Measurements from ENCODE around the gene ACAP3. TPM values are rescaled to one million over a fixed set of nuclear protein-coding genes. Genes with fewer than 3 reads are reported as not detected.

Gene ACAP3
- total and polyA plus RNA-seq, 2 donors (not counting 3 experiments of a cell fraction or from before 2014, with no cell fraction given), result 27.8 to 39.0 TPM

DNA sequence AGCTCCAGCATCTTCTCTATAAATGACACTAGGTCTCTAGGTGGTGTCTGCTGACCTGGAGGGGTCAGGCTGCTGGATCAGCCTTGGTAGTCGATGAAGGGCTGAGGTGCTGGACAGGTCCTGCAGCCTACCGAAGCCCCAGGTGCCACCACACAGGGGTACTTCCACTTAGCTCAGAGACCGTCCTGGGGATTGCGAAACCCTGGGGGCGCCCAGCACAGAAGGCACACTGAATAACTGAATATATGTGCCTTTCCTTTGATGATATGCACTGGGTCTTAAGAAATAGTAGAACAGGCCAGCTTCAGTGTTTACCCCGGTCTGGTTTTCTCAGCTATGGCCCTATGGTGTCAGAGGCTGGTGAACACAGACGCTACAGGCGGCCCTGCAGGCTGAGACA, 45.0 kb downstream of the ACAP3 start:
- no peak for FAIRE-seq
- Histone ChIP-seq H3K9me1 (replicated peaks; ENCODE audit: control insufficient read depth, extremely low read depth, insufficient read depth, low read length) (no peaks in the 10 kb centered on the region), H3K27me3 (ENCODE audit: control insufficient read depth in 2 of 2, insufficient read depth in 2 of 2, low read length in 2 of 2) (no peaks in the 10 kb centered on the region), H3K4me1 (ENCODE audit: control insufficient read depth, extremely low read depth, insufficient read depth, low read length) (peaks cover 24% of the 10 kb centered on the region), H3K79me2 (ENCODE audit: control insufficient read depth, insufficient read depth, low read length) (peaks cover 28% of the 10 kb centered on the region), H3K27ac (ENCODE audit: insufficient read depth, low read depth, low read length) (no peak overlapping the region), H2AFZ (ENCODE audit: low read depth, low read length) (no peak overlapping the region), H3K9me3 (replicated peaks; ENCODE audit: control insufficient read depth, insufficient read depth, low read length) (no peaks in the 10 kb centered on the region), H3K36me3 (ENCODE audit: control insufficient read depth in 2 of 2, extremely low read depth in 1 of 2, insufficient read depth in 2 of 2, low read length in 2 of 2) (peaks cover 9 to 37% of the 10 kb centered on the region in 2 experiments), H4K20me1 (replicated peaks; ENCODE audit: control insufficient read depth, extremely low read depth, insufficient read depth, low read length) (no peaks in the 10 kb centered on the region), H3K4me3 (replicated peaks in 1 of 3; ENCODE audit: insufficient read depth in 1 of 3, low read depth in 1 of 3, low read length in 3 of 3) (no peak overlapping the region), H3K9ac (replicated peaks; ENCODE audit: extremely low read depth, insufficient read depth, low read length) (no peak overlapping the region), H3K4me2 (ENCODE audit: insufficient read depth, low read length) (no peak overlapping the region)
- TF ChIP-seq POLR2AphosphoS5 (IDR thresholded peaks at IDR 0.05; ENCODE audit: insufficient read depth, low read depth, low read length) (no peak), MYC (IDR thresholded peaks at IDR 0.05; ENCODE audit: low read depth, low read length) (no peak), EZH2 (IDR thresholded peaks at IDR 0.05; ENCODE audit: borderline replicate concordance, low read depth, low read length, severe bottlenecking) (no peak), FOS (IDR thresholded peaks at IDR 0.05; ENCODE audit: borderline replicate concordance, insufficient read depth, low read length) (no peak)
- ChIA-PET POLR2A (no interaction called here), CTCF (interaction anchor here (4.6 kb wide), 1 partner anchor 141 kb away, joined by 25 read pairs; no protein-coding TSS in a partner anchor)
- BruUV-seq (replicated peaks), result no TSS peak
- dilution Hi-C loops (cut with MboI; ENCODE audit: extremely low pct_ligation_motif_present, low sequenced_read_pairs) (no loop called here), intact Hi-C loops (cut with micrococcal nuclease) (no loop called here)
- no peak for DNase-seq (ENCODE audit: low read depth, low spot score)

DNA sequence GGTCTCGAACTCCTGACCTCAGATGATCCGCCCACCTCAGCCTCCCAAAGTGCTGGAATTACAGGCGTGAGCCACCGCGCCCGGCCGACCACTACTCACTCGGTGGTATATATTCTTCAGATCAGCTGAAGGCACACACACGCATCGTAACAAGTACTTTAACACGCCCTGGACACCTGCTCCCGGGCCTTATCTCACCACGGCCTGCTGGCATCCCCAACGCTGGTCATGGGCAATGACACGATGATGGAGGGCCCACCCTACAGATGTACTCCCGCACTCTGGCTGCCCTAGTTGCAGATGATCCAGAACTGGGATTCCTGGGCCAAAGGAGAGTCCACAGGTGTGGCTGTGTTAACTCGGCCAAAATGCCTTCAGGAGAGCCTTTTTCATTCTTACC, 45.7 kb downstream of the ACAP3 start:
- H3K4me1 ChIP-seq (ENCODE audit: control insufficient read depth, extremely low read depth, insufficient read depth, low read length), result peaks cover 24% of the 10 kb centered on the region
- no peak overlapping the region for H3K27ac ChIP-seq (ENCODE audit: insufficient read depth, low read depth, low read length)
- dilution Hi-C loops (cut with MboI; ENCODE audit: extremely low pct_ligation_motif_present, low sequenced_read_pairs) (no loop called here), intact Hi-C loops (cut with micrococcal nuclease) (no loop called here)
- TF ChIP-seq POLR2AphosphoS5 (IDR thresholded peaks at IDR 0.05; ENCODE audit: insufficient read depth, low read depth, low read length), result no peak
- TF ChIP-seq, protein P1, sequence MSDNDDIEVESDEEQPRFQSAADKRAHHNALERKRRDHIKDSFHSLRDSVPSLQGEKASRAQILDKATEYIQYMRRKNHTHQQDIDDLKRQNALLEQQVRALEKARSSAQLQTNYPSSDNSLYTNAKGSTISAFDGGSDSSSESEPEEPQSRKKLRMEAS (IDR thresholded peaks at IDR 0.05; ENCODE audit: insufficient read depth, insufficient read length), result no peak
- TF ChIP-seq POLR2A (IDR thresholded peaks at IDR 0.05; ENCODE audit: low read depth, low read length), result no peak
- TF ChIP-seq EZH2 (IDR thresholded peaks at IDR 0.05; ENCODE audit: borderline replicate concordance, low read depth, low read length, severe bottlenecking), result no peak
- TF ChIP-seq FOS (IDR thresholded peaks at IDR 0.05; ENCODE audit: borderline replicate concordance, insufficient read depth, low read length), result no peak
- TF ChIP-seq GATA2 (IDR thresholded peaks at IDR 0.05; ENCODE audit: insufficient read depth, insufficient read length, low read depth, low read length), result no peak
- TF ChIP-seq, protein P2, sequence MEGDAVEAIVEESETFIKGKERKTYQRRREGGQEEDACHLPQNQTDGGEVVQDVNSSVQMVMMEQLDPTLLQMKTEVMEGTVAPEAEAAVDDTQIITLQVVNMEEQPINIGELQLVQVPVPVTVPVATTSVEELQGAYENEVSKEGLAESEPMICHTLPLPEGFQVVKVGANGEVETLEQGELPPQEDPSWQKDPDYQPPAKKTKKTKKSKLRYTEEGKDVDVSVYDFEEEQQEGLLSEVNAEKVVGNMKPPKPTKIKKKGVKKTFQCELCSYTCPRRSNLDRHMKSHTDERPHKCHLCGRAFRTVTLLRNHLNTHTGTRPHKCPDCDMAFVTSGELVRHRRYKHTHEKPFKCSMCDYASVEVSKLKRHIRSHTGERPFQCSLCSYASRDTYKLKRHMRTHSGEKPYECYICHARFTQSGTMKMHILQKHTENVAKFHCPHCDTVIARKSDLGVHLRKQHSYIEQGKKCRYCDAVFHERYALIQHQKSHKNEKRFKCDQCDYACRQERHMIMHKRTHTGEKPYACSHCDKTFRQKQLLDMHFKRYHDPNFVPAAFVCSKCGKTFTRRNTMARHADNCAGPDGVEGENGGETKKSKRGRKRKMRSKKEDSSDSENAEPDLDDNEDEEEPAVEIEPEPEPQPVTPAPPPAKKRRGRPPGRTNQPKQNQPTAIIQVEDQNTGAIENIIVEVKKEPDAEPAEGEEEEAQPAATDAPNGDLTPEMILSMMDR (IDR thresholded peaks at IDR 0.05; ENCODE audit: extremely low read depth in 1 of 2, insufficient read depth in 1 of 2, low read depth in 1 of 2, low read length in 2 of 2), result no peak
- TF ChIP-seq JUN (IDR thresholded peaks at IDR 0.05; ENCODE audit: borderline replicate concordance, insufficient read depth, insufficient read length, low read depth), result no peak
- TF ChIP-seq MYC (IDR thresholded peaks at IDR 0.05; ENCODE audit: low read depth, low read length), result no peak
- peaks cover 21% of the 10 kb centered on the region for H3K79me2 ChIP-seq (ENCODE audit: control insufficient read depth, insufficient read depth, low read length)
- H3K9ac ChIP-seq (replicated peaks; ENCODE audit: extremely low read depth, insufficient read depth, low read length), result no peak overlapping the region
- no peaks in the 10 kb centered on the region for H3K9me1 ChIP-seq (replicated peaks; ENCODE audit: control insufficient read depth, extremely low read depth, insufficient read depth, low read length)
- no peak for FAIRE-seq
- no peak overlapping the region for H2AFZ ChIP-seq (ENCODE audit: low read depth, low read length)
- H3K4me3 ChIP-seq (replicated peaks in 1 of 3; ENCODE audit: insufficient read depth in 1 of 3, low read depth in 1 of 3, low read length in 3 of 3), result no peak overlapping the region
- H3K27me3 ChIP-seq (ENCODE audit: control insufficient read depth in 2 of 2, insufficient read depth in 2 of 2, low read length in 2 of 2), result no peaks in the 10 kb centered on the region
- BruUV-seq (replicated peaks), result no TSS peak
- H3K4me2 ChIP-seq (ENCODE audit: insufficient read depth, low read length), result no peak overlapping the region
- no peaks in the 10 kb centered on the region for H3K9me3 ChIP-seq (replicated peaks; ENCODE audit: control insufficient read depth, insufficient read depth, low read length)
- peaks cover 9 to 32% of the 10 kb centered on the region in 2 experiments for H3K36me3 ChIP-seq (ENCODE audit: control insufficient read depth in 2 of 2, extremely low read depth in 1 of 2, insufficient read depth in 2 of 2, low read length in 2 of 2)
- ChIA-PET CTCF (interaction anchor here (0.8 to 4.6 kb wide), 2 partner anchors 15 to 140 kb away, joined by 4 to 25 read pairs; no protein-coding TSS in a partner anchor), POLR2A (no interaction called here)
- no peaks in the 10 kb centered on the region for H4K20me1 ChIP-seq (replicated peaks; ENCODE audit: control insufficient read depth, extremely low read depth, insufficient read depth, low read length)
- DNase-seq (ENCODE audit: low read depth, low spot score), result no peak

Measured in endothelial cell of umbilical vein (primary cell).